A549 treated with Mapracorat at 1 μM for 4 hours (cell line): ENCODE results near the gene XAGE1A. TPM values are rescaled to one million over a fixed set of nuclear protein-coding genes. Genes with fewer than 3 reads are reported as not detected.

Experiments used
- total RNA-seq: library from RNA; stranded (reverse); fragments of 200-300 nt; extraction: Qiagen RNA extraction; gene quantifications from 5 replicates; pipeline ENCODE4 v1.2.3, GENCODE V29; 2022

XAGE1A gene, protein sequence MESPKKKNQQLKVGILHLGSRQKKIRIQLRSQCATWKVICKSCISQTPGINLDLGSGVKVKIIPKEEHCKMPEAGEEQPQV
- total RNA-seq, result 19.1 to 53.0 TPM (median 30.5 TPM) in 5 replicates

GRCh38 chrX:52495545-52496418 is at the start of gene XAGE1A:
Gene XAGE1A, plus strand, starts transcription at chrX:52495808. Its CDS starts 1,554 bp downstream, at chrX:52497362.

GRCh38 chrX:52516987-52517325 is 21.3 kb downstream of the XAGE1A start, which contains the start of gene XAGE1B:
Gene XAGE1B, minus strand, starts transcription at chrX:52517063. Its CDS starts 1,536 bp downstream, at chrX:52515527.

Other genes starting within 250 kb of the XAGE1A start
- gene XAGE2, start 126.8 kb upstream of the XAGE1A start, total RNA-seq, result not detected in 5 replicates
- gene XAGE1B, start 21.3 kb downstream of the XAGE1A start, total RNA-seq, result 186 to 255 TPM (median 206 TPM) in 5 replicates
- gene SSX7, start 159.1 kb downstream of the XAGE1A start, total RNA-seq, result not detected in 5 replicates
- gene SSX2, start 211.4 kb downstream of the XAGE1A start, total RNA-seq, result not detected in 5 replicates